HG03521 (cell line): ENCODE data around the gene APOB.
"Not testable (repeated sequence)": the region's sequence is repeated elsewhere in the genome, so short reads cannot be mapped to it uniquely, and the experiment has no call there.

Experiments
- ATAC-seq: cut with Tn5 transposase; IDR thresholded peaks from one replicate; pipeline ENCODE4 v1.9.1; 2021; ENCODE audit warnings: mild to moderate bottlenecking, moderate library complexity; ENCODE audit not compliant: unreplicated experiment

The APOB gene

GRCh38 chr2:21034156-21034971 lies 9.5 kb downstream of the APOB start:
- no peak for ATAC-seq

DNA sequence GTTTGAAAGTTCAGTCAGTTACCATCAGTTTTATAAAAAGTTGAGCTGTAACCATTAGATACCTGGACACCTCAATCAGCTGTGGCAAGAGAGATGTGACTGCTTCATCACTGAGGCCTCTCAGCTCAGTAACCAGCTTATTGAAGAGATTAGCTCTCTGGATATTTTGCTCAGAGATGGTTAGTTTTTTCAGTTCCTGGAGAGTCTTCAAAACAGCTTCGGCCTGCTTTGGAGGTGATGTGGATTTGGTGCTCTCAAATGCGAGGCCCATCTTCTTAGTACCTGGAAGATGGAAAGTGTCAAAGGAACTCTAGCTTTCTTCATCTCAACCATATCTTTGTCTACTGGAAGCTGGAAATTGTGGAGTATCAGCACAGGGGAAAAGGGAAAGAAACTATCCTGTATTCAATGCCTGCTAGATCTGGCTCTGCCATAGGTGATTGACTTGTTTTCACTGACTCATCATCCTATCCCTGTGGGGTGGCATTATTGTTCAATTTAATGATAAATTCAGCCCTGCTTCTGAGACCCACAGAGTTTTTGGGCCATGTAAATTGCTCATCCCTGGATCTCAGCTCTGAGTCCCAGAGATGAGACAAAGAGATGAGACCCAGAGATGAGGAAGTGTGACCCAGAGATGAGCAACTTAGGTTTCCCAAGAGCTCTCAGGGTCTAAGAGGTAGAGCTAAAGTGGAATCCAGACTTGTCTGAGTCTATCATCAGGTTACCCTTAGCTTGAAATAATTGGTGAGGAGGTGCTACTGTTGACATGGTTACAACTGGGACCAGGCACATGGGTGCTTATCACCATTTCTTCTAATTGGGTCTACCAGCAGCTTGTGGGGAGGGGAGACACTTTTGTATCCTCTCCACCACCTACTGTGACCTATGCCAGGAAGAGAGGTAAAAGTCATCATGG lies 10.4 kb downstream of the APOB start:
- no peak for ATAC-seq

GRCh38 chr2:21032338-21033236 lies 11.3 kb downstream of the APOB start:
- no peak for ATAC-seq

GRCh38 chr2:21030983-21031968 lies 12.6 kb downstream of the APOB start:
- ATAC-seq, result no peak

DNA sequence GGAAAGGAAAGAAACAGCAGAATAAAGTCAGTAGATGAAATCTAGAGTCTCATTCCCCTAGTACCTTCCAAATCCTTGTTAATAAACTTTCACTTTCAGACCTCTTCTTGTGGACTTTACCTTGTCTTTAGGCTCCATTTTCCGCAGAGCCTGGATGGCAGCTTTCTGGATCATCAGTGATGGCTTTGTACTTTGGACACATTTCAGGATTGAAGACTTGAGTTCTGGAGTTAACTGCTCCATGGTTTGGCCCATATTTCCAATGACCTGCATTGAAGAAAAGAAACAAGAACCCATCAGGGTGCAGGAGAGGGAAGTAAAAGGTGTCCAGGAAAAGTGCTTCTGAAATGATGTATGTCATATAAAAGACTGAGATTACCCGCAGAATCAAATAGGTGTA lies 14.4 kb downstream of the APOB start:
- ATAC-seq, result no peak

DNA sequence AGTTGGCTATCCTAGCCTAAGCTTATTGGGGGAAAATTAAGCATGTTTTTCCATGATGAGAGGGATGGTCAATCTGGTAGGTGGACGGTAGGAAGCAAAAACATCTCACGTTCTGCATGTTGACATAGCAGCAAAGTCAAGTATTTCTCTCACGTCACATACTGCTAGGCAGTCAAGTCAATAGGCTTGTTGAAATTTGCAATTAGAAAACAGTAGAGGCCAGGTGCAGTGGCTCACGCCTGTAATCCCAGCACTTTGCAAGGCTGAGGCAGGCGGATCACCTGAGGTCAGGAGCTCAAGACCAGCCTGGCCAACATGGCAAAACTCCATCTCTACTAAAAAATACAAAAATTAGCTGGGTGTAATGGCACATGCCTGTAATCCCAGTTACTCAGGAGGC lies 14.9 kb downstream of the APOB start:
- not testable (repeated sequence) for ATAC-seq

DNA sequence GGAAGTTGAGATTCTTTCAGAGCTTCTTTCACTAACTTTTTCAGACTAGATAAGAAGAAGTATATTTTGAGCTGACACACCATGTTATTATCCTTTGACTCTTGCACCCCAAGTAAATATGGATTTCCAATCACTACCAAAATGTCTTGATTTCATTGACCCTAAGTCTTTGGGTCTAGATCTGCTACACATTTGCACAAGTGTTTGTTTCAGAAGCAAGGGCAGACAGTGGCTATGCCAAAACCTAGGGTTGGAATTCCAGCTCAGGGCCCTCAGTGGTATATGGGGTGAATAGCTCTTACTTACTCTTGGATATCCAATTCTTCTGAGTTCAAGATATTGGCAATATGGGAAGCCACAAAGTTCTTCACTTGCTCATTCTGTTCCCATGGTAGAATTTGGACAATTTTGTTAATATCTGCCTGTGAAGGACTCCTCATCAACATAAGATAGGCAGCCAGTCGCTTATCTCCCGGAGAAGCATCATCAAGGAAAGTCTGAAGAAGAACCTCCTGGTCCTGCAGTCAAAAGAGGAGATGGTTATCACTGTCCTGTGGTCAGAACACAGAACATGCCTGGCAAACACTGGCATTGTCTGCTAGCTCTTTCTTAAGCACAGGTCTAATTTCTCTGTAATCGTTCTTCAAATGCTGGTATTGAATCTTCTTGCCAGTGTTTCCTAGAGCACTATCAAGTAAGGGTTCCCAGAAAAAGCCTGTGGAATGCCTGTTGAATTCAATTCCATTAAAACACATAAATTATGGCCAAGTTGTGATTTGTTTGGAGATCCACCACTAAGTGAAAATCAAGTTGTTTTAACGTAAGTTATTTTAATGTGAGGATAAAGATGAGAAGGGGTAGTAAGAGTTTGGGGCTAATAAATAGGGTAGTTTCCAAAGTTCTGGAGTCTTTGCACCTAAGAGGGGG lies 15.6 kb downstream of the APOB start:
- ATAC-seq, result no peak

DNA sequence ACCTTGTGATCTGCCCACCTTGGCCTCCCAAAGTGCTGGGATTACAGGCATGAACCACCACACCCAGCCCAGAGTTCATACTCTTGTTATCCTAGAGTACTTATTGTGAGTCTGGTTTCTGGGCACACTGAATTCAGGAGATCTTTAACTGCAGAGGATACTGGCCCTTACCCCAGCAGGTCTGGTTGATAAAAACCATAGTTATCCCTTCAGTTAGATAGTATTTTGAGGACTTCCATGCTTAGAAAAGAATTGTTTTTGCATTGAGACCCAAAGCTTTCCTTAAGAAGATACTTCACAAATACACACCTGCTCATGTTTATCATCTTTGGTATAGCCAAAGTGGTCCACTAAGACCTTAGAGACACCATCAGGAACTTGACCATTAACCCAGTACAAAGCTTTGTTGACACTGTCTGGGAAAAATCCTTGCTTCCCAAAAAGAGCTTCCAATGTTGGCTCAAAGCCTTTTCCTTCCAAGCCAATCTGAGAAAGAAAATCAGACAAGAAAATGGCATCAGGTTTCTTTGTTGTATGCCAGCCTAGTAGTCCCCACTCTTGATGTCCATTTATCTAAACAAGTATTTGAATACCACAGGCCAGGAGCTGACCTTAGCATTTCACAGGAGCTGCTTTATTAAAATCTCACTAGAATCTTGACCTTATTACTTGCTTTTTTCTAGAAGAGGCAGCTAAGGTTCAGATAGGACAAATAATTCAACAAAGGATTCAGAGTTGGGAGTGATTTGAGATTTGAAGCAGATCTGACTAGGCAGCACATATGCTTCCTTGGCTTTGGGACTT lies 17.2 kb downstream of the APOB start:
- ATAC-seq, result no peak

- ATAC-seq, result no peak
Observed at GRCh38 chr2:21025690-21026478, 18.0 kb downstream of the APOB start.

DNA sequence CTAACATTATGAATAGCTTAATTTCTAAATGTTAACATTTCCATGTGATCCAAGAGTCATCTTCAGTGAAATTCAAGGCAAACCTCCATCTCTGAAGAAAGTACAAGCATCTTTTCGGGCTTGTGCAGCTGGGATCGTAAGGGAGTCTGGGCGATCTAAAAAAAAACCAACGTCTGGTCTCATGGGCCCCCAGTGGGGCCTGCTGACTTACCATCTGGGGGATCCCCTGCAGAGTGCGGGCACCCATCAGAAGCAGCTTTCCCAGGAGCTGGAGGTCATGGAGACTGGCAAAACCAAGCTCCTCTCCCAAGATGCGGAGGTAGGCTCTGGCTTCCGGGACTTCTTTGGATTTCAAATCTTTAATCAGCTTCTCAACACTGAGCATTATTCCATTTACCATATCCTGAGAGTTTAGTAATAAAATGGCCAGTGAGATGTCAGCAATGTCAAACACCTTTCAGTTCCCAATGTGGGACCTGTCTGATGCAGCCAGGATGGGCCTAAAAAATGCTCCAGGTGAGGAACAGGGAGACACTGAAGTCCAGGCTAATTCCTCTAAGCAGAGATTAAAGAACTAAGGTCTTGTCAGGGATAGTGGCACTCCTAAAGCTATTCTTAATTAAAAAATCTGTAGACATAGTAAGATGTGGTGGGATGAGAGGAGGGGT lies 19.0 kb downstream of the APOB start:
- ATAC-seq, result no peak

- ATAC-seq, result no peak
Observed at GRCh38 chr2:21024198-21024597, 19.7 kb downstream of the APOB start.

DNA sequence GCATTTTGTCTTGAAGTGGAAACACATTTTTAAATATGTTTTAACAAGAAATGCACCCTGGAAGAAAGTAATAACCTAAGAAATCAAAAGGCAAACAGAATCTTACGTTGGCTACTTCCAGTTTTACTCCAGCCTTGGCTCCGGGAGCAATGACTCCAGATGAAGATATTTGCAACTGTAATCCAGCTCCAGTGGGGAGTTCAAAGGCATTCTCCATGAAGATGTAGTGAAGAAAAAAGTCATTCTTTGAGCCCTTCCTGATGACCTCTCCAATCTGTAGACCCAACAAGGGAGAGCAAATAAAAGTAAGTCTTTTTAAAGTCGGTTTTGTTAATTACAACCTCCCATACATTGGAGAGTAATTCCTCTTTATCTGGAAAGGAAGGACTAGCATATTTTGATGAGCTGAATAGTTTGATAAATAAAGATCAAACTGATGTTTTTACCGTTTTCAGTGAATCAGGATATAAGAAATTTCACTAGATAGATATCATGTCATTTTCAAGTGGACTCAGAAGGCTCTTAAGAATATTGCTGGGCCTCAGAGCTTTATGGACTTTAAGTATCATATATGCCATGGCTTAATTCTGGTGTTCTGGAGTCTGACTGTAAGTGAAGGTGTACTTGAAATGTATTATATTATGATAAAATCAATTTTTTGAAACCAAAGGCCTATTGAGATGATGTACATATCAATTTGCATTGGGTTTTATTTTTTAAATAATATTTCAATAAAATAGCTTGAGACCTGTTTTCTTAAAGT lies 20.3 kb downstream of the APOB start:
- ATAC-seq, result no peak

DNA sequence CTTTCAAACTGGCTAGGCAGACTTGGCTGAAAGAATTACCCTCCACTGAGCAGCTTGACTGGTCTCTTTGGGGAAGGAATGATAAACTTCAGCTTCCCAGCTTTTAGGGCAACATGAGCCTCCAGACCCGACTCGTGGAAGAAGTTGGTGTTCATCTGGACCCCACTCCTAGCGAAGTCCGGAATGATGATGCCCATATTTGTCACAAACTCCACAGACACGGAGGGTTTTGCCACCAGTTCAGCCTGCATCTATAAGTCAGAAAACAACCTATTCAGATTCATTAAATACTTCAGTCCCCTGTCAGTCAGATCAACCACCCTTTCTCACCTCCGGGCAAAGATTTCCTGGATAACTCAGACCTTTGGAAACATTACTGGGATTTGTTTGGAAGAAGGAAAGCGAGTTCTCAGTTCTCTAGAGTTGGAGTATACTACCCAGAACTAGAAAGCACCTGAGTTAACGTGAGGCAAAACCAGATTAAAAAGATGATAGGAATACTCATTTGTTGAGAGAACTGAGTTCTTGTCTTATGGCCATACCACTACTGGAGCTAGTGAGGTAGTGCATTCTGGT lies 21.0 kb downstream of the APOB start:
- ATAC-seq, result no peak

DNA sequence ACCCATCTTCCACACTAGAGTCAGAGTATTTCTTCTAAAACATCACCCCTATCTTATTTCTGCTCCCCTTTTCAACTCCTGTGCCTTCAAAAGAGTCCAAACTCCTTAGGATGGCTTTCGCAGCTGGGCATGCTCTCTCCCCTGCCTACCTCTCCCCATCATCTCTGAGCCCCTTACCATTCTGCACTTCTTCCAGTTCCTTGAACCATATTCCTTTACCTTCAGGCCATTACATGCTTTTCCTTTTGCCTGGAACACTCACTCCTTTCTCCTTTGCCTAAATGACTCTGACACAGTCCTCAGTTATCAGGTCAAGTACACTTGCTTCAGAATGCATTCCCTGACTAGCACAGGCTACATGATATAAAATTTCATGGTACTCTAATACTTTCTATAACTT lies 22.4 kb downstream of the APOB start:
- ATAC-seq, result no peak

DNA sequence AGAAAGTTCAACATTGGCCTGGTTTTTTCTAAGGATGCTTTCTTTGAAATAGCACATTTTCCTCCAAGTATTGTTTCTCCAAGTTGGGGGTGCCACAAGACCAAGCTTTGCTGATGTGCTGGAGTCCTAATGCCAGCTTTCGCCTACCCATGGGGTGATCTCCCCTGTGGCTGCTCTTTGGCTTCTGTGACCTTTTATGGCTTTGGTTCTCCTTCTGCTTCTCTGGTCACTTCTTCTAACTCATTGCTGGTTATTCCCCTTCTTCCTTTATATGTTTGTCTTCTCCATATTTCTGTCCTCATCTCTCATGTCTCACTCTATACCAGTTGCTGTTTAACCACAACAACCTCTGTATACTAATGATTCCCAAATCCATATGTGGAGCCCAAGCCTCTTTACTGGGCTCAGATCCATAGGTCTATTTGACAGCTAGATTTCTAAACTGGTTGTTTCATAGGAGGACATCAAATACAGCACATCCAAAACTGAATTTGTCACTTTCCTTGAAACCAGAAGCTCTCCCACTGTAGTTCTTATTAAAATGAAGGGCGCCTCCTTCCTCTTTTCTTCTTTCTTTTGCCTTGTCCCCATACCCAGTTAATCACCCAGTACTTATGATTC lies 23.1 kb downstream of the APOB start:
- no peak for ATAC-seq
